ENCODE data around the gene NQO2.

GRCh38 chr6:2988094-2988425 is 11.6 kb upstream of the NQO2 start:
- TF ChIP-seq TAF1 (IDR thresholded peaks at IDR 0.05; ENCODE audit: borderline replicate concordance, low read depth, low read length) (no peak), CTCF (IDR thresholded peaks at IDR 0.05 in 2 of 3, conservative IDR thresholded peaks at IDR 0.05 in 1 of 3; ENCODE audit: control insufficient read depth in 2 of 3, extremely low read depth in 1 of 3, insufficient read depth in 1 of 3, low read depth in 3 of 3, low read length in 3 of 3) (no peak), CREB1 (IDR thresholded peaks at IDR 0.05; ENCODE audit: low read depth) (no peak), RAD51 (IDR thresholded peaks at IDR 0.05) (no peak), EP300 (IDR thresholded peaks at IDR 0.05; ENCODE audit: borderline replicate concordance in 1 of 2, control insufficient read depth in 1 of 2, low read depth in 2 of 2, low read length in 2 of 2) (no peak)
